ENCODE measurements around the gene SUN2. TPM values are rescaled to one million over a fixed set of nuclear protein-coding genes. Genes with fewer than 3 reads are reported as not detected.

SUN2 gene
- total and polyA plus RNA-seq, 2 of the 8 experiments (the other 6 are each of a cell fraction or from before 2014, with no cell fraction given) = 5.1 to 10.5 TPM

DNA sequence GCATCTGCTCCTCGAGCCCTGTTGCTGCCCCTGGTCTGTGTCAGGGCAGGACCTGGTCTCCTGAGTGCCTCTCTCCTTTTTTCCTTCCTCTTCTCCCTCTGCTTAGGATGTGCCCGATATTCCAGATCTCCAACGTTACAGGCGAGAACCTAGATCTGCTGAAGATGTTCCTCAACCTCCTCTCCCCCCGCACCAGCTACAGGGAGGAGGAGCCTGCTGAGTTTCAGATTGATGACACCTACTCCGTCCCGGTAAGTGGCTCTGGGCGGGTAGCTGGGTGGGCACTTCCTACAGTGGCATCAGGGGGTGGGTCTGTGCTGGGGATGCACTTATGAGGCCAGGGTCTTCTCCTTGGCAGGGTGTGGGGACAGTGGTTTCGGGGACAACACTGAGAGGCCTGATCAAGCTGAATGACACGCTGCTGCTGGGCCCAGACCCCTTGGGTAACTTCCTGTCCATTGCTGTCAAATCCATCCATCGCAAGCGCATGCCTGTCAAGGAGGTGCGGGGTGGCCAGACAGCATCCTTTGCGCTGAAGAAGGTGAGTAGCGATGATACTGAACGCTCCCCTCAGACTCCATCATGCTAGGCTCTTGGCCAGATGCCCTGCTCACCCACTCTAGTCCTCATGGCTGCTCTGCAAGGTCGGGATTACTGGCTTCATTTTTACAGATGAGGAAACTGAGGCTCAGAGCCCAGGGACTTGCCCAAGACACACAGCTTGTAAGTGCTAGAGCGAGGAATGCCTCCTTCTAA, 29.7 kb downstream of the SUN2 start:
- H2AK5ac ChIP-seq (ENCODE audit: low read depth, low read length) = no peak overlapping the region
- H3K9ac ChIP-seq (replicated peaks in 1 of 4; ENCODE audit: extremely low read depth in 1 of 4, low read depth in 3 of 4, low read length in 3 of 4) = no peak overlapping the region
- H3K4me3 ChIP-seq (ENCODE audit: extremely low read depth in 1 of 4, insufficient read depth in 2 of 4, low read depth in 3 of 4, low read length in 4 of 4) = no peak overlapping the region
- POLR2A ChIA-PET (ENCODE audit: partially characterized antibody) = interaction anchor here (1.2 to 2.2 kb wide), 4 partner anchors 11 to 136 kb away, joined by 3 to 9 read pairs (median 3); partner anchors contain the start of gene GTPBP1
- H3K4me1 ChIP-seq (replicated peaks in 1 of 4; ENCODE audit: control insufficient read depth in 3 of 4, insufficient read depth in 4 of 4, low read length in 3 of 4) = no peaks in the 10 kb centered on the region
- no peak overlapping the region for H3K4ac ChIP-seq (replicated peaks; ENCODE audit: insufficient read length, low read depth, low read length)
- H2BK20ac ChIP-seq (ENCODE audit: low read length) = no peak overlapping the region
- H3K27me3 ChIP-seq (replicated peaks in 1 of 4; ENCODE audit: control insufficient read depth in 3 of 4, extremely low read depth in 1 of 4, insufficient read depth in 3 of 4, low read length in 3 of 4) = no peaks in the 10 kb centered on the region
- no peak overlapping the region for H3K18ac ChIP-seq (ENCODE audit: extremely low read depth, low read length)
- no peak overlapping the region for H4K5ac ChIP-seq (ENCODE audit: insufficient read length, low read depth, low read length)
- no peak overlapping the region for H3K27ac ChIP-seq (ENCODE audit: low read depth, low read length)
- H3K79me2 ChIP-seq (ENCODE audit: control insufficient read depth in 1 of 2, insufficient read depth in 2 of 2, low read length in 2 of 2) = no peaks in the 10 kb centered on the region
- no peak overlapping the region for H3K14ac ChIP-seq (ENCODE audit: insufficient read length)
- H4K91ac ChIP-seq (replicated peaks; ENCODE audit: insufficient read length, low read length) = no peak overlapping the region
- no peak overlapping the region for H3K23ac ChIP-seq (ENCODE audit: insufficient read length)
- no peak overlapping the region for H2AFZ ChIP-seq (ENCODE audit: low read length)
- H4K20me1 ChIP-seq (replicated peaks in 1 of 2; ENCODE audit: control insufficient read depth in 1 of 2, insufficient read depth in 2 of 2, low read length in 2 of 2) = peaks cover 7 to 16% of the 10 kb centered on the region in 2 experiments
- H3K9me3 ChIP-seq (ENCODE audit: insufficient read depth in 2 of 2, low read depth in 1 of 2, low read length in 1 of 2) = no peaks in the 10 kb centered on the region
- no peak overlapping the region for H2BK120ac ChIP-seq (replicated peaks; ENCODE audit: low read depth, low read length)
- CTCF ChIA-PET (ENCODE audit: partially characterized antibody) = interaction anchor here (0.5 to 10.8 kb wide), 13 partner anchors 9 to 417 kb away, joined by 3 to 116 read pairs (median 8); partner anchors contain the start of gene GTPBP1
- H2BK5ac ChIP-seq (ENCODE audit: low read depth, low read length) = no peak overlapping the region
- H3K4me2 ChIP-seq (ENCODE audit: insufficient read depth in 1 of 2, low read depth in 2 of 2, low read length in 2 of 2) = no peak overlapping the region
- H3K79me1 ChIP-seq (ENCODE audit: low read depth, low read length) = no peaks in the 10 kb centered on the region
- H4K8ac ChIP-seq (ENCODE audit: extremely low read depth, insufficient read depth, low read length) = no peak overlapping the region
- no peak for DNase-seq (ENCODE audit: low read depth in 1 of 2, low spot score in 2 of 2)
- no peak overlapping the region for H2BK15ac ChIP-seq (ENCODE audit: low read length)
- no peak overlapping the region for H2BK12ac ChIP-seq (ENCODE audit: low read depth, low read length)
- peaks cover 25 to 94% (median 79%) of the 10 kb centered on the region in 4 experiments for H3K36me3 ChIP-seq (ENCODE audit: control insufficient read depth in 2 of 4, insufficient read depth in 4 of 4, low read length in 3 of 4)
- no peaks in the 10 kb centered on the region for H3K23me2 ChIP-seq (ENCODE audit: low read depth, low read length)
- FAIRE-seq = no peak
- WGBS, 2 experiments (ENCODE audit: extremely low coverage in 1 of 2, insufficient coverage in 1 of 2, insufficient read length in 1 of 2, insufficient replicate concordance in 2 of 2, low coverage in 1 of 2, low lambda C conversion rate in 2 of 2, missing lambda C conversion rate in 1 of 2) = 97% methylated on average over 17 of the region's 18 CpGs; no CpG with 5 or more reads in 1 of the 2 experiments
- no peak overlapping the region for H3K56ac ChIP-seq (replicated peaks; ENCODE audit: insufficient read length, low read depth, low read length)
- TF ChIP-seq NANOG (IDR thresholded peaks at IDR 0.05; ENCODE audit: insufficient read depth, low read depth, low read length, poor library complexity, severe bottlenecking) = no peak
- TF ChIP-seq CEBPB (IDR thresholded peaks at IDR 0.05; ENCODE audit: low read depth, low read length) = no peak
- TF ChIP-seq SP1 (IDR thresholded peaks at IDR 0.05; ENCODE audit: low read depth, low read length) = no peak
- TF ChIP-seq EGR1 (IDR thresholded peaks at IDR 0.05; ENCODE audit: borderline replicate concordance, low read depth, low read length) = no peak
- TF ChIP-seq CBX8 (IDR thresholded peaks at IDR 0.05; ENCODE audit: borderline replicate concordance, low read depth, low read length) = no peak
- no peak for TF ChIP-seq JUND (IDR thresholded peaks at IDR 0.05; ENCODE audit: low read length)
- no peak for TF ChIP-seq YY1 (IDR thresholded peaks at IDR 0.05; ENCODE audit: low read depth, low read length)
- TF ChIP-seq POU5F1 (IDR thresholded peaks at IDR 0.05; ENCODE audit: low read depth, low read length) = no peak
- TF ChIP-seq, protein P1, sequence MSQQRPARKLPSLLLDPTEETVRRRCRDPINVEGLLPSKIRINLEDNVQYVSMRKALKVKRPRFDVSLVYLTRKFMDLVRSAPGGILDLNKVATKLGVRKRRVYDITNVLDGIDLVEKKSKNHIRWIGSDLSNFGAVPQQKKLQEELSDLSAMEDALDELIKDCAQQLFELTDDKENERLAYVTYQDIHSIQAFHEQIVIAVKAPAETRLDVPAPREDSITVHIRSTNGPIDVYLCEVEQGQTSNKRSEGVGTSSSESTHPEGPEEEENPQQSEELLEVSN (IDR thresholded peaks at IDR 0.05) = no peak
- TF ChIP-seq, protein P2, sequence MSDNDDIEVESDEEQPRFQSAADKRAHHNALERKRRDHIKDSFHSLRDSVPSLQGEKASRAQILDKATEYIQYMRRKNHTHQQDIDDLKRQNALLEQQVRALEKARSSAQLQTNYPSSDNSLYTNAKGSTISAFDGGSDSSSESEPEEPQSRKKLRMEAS (IDR thresholded peaks at IDR 0.05) = no peak
- no peak for TF ChIP-seq CHD1 (IDR thresholded peaks at IDR 0.05; ENCODE audit: low read depth, low read length)
- no peak for TF ChIP-seq POLR2AphosphoS5 (IDR thresholded peaks at IDR 0.05; ENCODE audit: low read depth, low read length)
- no peak for TF ChIP-seq RXRA (IDR thresholded peaks at IDR 0.05; ENCODE audit: insufficient read depth, low read depth, low read length)
